Gastrocnemius medialis (tissue), 4 donors: ENCODE results near the gene HEXB.

Experiments used
- POLR2A ChIP-seq, 2 donors: fragments of 450-650 bp; IDR thresholded peaks; one replicate each; pipeline ENCODE4 v1.6.1; 2017; ENCODE audit warnings: antibody characterized with exemption in 2 of 2, mild to moderate bottlenecking in 2 of 2, moderate library complexity in 2 of 2
- TF ChIP-seq, protein P1 (sequence below), 5 experiments: fragments of 450-650 bp in 3 of 5; fragments of 200-600 bp in 2 of 5; sonication (generic) in 2 of 5; IDR thresholded peaks in 4 of 5; conservative IDR thresholded peaks in 1 of 5; 1 replicate in 4 of 5; 2 replicates in 1 of 5; pipeline ENCODE4 v1.5.1; 2016 to 2019; ENCODE audit warnings: antibody characterized with exemption in 5 of 5, mild to moderate bottlenecking in 3 of 5, moderate library complexity in 3 of 5

DNA sequence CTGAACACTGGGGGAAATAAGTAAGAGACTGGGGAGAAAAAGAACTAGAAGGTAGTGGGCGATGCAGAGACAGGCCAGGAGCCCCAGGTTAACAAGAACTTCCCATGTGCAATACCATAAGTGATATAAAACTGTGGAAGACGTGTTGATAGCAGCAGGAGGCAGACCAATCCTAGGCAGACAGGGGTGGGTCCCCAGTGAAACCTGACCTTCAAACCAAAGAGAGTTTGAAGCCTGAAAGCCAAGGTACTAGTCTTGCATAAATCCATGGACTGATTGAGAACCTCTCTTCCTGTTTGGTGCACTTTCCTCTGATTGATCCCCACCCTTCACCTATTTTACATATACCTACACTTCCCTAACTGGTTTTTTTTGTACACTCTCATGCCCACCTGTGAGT lies 15.2 kb upstream of the HEXB start:
- TF ChIP-seq, protein P1, sequence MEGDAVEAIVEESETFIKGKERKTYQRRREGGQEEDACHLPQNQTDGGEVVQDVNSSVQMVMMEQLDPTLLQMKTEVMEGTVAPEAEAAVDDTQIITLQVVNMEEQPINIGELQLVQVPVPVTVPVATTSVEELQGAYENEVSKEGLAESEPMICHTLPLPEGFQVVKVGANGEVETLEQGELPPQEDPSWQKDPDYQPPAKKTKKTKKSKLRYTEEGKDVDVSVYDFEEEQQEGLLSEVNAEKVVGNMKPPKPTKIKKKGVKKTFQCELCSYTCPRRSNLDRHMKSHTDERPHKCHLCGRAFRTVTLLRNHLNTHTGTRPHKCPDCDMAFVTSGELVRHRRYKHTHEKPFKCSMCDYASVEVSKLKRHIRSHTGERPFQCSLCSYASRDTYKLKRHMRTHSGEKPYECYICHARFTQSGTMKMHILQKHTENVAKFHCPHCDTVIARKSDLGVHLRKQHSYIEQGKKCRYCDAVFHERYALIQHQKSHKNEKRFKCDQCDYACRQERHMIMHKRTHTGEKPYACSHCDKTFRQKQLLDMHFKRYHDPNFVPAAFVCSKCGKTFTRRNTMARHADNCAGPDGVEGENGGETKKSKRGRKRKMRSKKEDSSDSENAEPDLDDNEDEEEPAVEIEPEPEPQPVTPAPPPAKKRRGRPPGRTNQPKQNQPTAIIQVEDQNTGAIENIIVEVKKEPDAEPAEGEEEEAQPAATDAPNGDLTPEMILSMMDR (IDR thresholded peaks at IDR 0.05 in 4 of 5, conservative IDR thresholded peaks at IDR 0.05 in 1 of 5): no peak
- no peak for TF ChIP-seq POLR2A (IDR thresholded peaks at IDR 0.05)
